HG03139 (cell line): ENCODE measurements around the gene LY86.

Source experiments
- ATAC-seq: cut with Tn5 transposase; IDR thresholded peaks from one replicate; pipeline ENCODE4 v1.9.1; 2021; ENCODE audit not compliant: unreplicated experiment

The LY86 gene

GRCh38 chr6:6569811-6570164, 18.7 kb upstream of the LY86 start:
- ATAC-seq: no peak

DNA sequence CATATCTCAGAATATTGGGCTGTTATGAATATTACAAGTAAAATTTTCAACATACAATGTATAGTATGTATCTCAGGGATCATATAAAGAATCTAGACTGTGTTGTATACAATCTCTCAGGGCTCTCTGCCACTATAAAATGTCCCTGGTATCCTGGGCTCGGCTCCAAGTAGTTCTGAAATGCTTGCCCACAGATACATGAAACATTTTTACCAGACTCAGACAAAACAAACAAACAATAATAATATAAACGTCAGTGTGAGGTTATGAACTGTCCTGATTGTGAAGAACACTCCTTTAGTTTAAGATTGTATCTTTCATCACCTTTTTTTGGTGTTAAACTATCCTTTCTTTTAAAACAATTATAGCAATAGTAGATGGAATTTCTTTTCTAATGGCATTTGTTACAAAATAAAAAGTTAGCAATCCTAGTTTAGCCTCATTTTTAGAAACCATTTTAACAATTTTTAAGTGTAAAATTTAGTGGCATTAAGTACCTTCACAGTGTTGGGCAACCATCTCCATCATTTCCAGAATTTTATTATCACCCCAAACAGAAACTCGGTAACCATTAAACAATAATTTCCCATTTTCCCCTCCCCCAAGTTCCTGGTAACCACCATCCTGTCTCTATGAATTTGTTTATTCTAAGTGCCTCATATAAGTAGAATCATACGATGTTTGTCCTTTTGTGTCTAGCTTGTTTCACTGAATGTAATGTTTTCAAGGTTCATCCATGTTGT, 17.4 kb upstream of the LY86 start:
- no peak for ATAC-seq

DNA sequence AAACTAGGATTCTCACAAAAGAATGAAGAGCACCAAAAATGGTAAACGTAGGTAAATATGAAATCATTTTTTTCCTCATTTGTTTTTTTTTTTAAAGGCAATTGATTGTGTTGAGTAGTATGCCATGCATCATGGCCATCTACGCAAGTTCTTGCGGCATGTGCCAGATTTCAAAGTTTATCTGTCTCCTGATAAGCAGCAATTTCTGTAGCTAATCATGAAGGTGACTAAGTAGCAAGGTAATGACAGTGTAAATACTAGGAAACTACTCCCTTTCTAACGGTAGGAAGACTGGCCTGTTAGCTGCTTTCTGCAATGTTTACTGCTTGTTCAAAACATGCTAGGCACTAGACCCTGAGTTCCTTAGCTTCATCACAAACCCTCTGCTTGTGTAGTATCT, 13.4 kb upstream of the LY86 start:
- ATAC-seq: no peak

- no peak for ATAC-seq
Observed at GRCh38 chr6:6577735-6578134, 10.8 kb upstream of the LY86 start.

- no peak for ATAC-seq
Observed at GRCh38 chr6:6579281-6579680, 9.2 kb upstream of the LY86 start.

GRCh38 chr6:6580225-6580856, 8.2 kb upstream of the LY86 start:
- ATAC-seq: no peak

- ATAC-seq: no peak
Observed at GRCh38 chr6:6581054-6581453, 7.5 kb upstream of the LY86 start.

GRCh38 chr6:6582131-6582530, 6.4 kb upstream of the LY86 start:
- ATAC-seq: no peak

GRCh38 chr6:6583836-6584235, 4.7 kb upstream of the LY86 start:
- ATAC-seq: no peak

DNA sequence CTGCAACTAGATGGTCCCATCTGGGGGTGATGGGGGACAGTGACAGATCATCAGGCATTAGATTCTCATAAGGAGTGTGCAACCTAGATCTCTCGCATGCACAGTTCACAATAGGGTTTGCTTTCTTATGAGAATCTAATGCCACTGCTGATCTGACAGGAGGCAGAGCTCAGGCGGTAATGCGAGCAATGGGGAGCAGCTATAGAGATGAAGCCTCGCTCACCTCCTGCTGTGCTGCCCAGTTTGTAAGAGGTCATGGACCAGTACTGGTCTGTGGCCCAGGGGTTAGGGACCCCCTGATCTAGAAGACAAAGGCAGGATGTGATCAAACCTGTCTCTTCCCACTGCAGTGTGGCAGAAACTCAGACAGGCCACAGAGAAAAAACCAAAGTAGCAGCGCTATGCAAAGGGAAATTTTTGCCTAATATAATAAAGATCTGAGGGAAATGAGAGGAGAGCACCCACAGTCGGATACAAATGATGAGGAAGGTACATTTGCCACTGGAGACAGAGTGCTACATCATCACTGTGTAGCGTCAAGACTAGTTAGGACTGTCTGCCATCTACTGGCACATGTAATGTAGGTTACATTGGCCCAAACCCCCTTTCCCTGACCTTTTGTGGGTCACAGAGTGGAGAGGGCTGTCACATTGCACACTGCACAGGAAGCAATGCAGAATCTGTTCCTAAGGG, 4.1 kb upstream of the LY86 start:
- ATAC-seq: no peak

GRCh38 chr6:6585003-6585311, 3.6 kb upstream of the LY86 start:
- ATAC-seq: no peak

- no peak for ATAC-seq
Observed at GRCh38 chr6:6586167-6586566, 2.4 kb upstream of the LY86 start.

DNA sequence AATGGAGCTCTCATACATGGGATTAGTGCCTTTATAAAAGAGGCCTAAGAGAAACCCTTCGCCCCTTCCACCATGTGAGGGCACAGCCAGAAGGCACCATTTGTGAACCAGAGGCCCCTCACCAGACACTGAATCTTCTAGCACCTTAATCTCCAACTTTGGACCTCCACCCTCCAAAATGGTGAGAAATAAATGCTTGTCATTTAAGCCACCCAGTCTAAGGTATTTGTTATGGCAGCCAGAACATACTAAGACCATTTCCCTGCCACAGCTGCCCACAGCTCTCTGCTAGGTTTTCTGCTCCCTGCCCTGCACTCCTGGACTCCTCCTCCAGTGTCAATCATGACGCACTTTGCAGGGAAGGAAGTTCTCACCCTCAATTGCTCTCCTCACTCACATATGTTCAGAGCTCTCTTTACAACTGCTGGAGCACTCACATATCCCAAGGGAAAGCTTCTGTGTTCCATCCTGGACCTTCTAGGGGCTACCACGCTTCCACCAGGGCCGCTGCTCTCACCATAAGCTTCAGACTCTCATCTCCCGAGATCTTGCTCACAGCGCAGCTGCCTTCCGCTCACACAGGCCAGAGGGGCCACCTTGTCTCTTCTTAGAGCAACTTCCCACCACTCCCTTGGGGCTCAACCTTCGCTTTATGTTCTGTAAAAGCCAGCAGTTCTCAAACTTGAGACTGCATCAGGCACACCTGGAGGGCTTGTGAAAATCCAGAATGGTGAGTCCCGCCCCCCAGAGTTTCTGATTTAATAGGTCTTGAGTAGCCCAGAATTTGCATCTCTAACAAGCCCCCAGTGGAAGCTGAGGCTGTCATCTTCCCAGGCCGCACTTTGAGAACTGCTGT, 1.6 kb upstream of the LY86 start:
- ATAC-seq: peak; percentile 47

GRCh38 chr6:6587696-6588063, 840 bp upstream of the LY86 start:
- no peak for ATAC-seq

- no peak for ATAC-seq
Observed at GRCh38 chr6:6588924-6589709, 597 bp downstream of the LY86 start.

- ATAC-seq: no peak
Observed at GRCh38 chr6:6590530-6590929, 2.0 kb downstream of the LY86 start.

DNA sequence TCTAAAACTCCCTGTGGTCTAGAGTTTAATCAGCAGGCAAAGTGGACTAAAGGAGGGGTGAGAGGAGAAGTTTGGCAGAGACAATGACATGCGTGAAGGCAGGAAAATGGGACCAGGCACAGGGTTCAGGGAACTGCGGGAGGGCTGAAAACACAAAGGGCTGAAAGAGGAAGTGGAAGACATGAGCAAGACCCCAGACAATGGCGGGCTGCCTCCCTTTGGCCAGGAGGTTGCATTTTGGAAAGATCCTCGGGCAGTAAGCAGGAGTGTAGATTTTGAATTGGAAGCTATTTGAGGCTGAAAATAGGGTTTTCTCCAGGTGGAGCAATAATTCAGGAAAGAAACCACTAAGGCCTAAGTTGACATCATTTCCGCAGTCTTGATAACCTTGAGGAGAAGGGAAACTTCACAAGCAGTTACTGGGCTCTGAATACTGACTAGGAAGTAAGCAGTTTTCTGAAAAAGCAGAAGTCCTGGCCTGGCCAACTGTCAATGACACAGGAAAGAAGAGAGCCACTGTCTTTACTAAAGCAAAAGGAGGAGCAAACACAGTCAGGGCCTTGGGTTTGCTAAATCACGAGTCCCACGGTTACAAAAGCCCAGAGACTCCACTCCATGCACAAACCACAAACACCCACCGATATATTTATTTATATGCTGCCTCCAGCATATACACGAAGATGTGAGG, 3.4 kb downstream of the LY86 start:
- ATAC-seq: peak; percentile 27

GRCh38 chr6:6592826-6593475, 4.4 kb downstream of the LY86 start:
- no peak for ATAC-seq

DNA sequence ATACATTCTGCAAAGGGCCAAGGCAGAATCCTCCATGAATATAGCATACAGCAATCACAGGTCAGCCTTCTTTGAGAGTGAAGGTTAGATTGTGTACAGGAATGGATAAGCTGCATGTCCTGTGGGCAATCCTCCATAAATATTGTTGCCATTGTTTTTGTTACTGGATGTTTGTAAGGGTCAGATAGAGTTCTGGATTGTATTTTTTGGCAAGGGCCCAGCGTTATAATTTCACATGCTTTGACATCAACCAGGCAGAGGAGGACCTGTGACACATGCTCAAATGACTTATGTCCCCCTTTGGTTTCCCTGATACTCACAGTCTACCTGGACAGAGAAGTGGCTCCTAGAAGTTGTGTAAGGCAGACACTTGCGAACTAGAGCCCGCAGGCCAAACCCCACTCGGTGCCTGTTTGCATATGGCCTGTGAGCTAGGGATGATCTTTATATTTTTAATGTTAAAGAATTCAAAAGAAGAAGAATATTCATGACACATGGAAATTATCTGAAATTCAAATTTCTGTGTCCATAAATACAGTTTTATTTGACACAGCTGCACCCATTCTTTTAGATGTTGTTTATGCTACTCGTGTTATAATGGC, 5.4 kb downstream of the LY86 start:
- no peak for ATAC-seq
